Measurements from ENCODE around the gene KL.

DNA sequence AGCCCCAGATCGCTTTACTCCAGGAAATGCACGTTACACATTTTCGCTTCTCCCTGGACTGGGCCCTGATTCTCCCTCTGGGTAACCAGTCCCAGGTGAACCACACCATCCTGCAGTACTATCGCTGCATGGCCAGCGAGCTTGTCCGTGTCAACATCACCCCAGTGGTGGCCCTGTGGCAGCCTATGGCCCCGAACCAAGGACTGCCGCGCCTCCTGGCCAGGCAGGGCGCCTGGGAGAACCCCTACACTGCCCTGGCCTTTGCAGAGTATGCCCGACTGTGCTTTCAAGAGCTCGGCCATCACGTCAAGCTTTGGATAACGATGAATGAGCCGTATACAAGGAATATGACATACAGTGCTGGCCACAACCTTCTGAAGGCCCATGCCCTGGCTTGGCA lies 44.6 kb downstream of the KL start:
- no peak for TF ChIP-seq EZH2 (IDR thresholded peaks at IDR 0.05; ENCODE audit: borderline replicate concordance, low read depth, low read length, severe bottlenecking)
- TF ChIP-seq, protein P1, sequence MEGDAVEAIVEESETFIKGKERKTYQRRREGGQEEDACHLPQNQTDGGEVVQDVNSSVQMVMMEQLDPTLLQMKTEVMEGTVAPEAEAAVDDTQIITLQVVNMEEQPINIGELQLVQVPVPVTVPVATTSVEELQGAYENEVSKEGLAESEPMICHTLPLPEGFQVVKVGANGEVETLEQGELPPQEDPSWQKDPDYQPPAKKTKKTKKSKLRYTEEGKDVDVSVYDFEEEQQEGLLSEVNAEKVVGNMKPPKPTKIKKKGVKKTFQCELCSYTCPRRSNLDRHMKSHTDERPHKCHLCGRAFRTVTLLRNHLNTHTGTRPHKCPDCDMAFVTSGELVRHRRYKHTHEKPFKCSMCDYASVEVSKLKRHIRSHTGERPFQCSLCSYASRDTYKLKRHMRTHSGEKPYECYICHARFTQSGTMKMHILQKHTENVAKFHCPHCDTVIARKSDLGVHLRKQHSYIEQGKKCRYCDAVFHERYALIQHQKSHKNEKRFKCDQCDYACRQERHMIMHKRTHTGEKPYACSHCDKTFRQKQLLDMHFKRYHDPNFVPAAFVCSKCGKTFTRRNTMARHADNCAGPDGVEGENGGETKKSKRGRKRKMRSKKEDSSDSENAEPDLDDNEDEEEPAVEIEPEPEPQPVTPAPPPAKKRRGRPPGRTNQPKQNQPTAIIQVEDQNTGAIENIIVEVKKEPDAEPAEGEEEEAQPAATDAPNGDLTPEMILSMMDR (IDR thresholded peaks at IDR 0.05; ENCODE audit: borderline replicate concordance, extremely low read depth, low read length, poor library complexity, severe bottlenecking) = no peak
